ENCODE results near the gene NRIP1. TPM values are rescaled to one million over a fixed set of nuclear protein-coding genes. Genes with fewer than 3 reads are reported as not detected.

The NRIP1 gene
- total and polyA plus RNA-seq, 2 of the 8 experiments (the other 6 are each of a cell fraction or from before 2014, with no cell fraction given), result 1.5 to 9.3 TPM

GRCh38 chr21:14918527-14918926, 146.3 kb downstream of the NRIP1 start:
- Histone ChIP-seq H2BK20ac (ENCODE audit: low read length) (no peak overlapping the region), H3K4ac (replicated peaks; ENCODE audit: insufficient read length, low read depth, low read length) (no peak overlapping the region), H3K4me1 (replicated peaks in 1 of 4; ENCODE audit: control insufficient read depth in 3 of 4, insufficient read depth in 4 of 4, low read length in 3 of 4) (peaks cover 2 to 18% (median 9%) of the 10 kb centered on the region in 4 experiments; a peak in 5 of 7 replicates), H3K9me3 (ENCODE audit: insufficient read depth in 2 of 2, low read depth in 1 of 2, low read length in 1 of 2) (no peaks in the 10 kb centered on the region), H4K8ac (ENCODE audit: extremely low read depth, insufficient read depth, low read length) (no peak overlapping the region), H2AFZ (ENCODE audit: low read length) (no peak overlapping the region), H4K5ac (ENCODE audit: insufficient read length, low read depth, low read length) (no peak overlapping the region), H2BK5ac (ENCODE audit: low read depth, low read length) (no peak overlapping the region), H3K56ac (replicated peaks; ENCODE audit: insufficient read length, low read depth, low read length) (no peak overlapping the region), H3K18ac (ENCODE audit: extremely low read depth, low read length) (no peak overlapping the region), H3K79me1 (ENCODE audit: low read depth, low read length) (no peaks in the 10 kb centered on the region), H3K23me2 (ENCODE audit: low read depth, low read length) (no peaks in the 10 kb centered on the region), H3K4me3 (ENCODE audit: extremely low read depth in 1 of 4, insufficient read depth in 2 of 4, low read depth in 3 of 4, low read length in 4 of 4) (no peak overlapping the region), H2AK5ac (ENCODE audit: low read depth, low read length) (no peak overlapping the region), H3K9ac (replicated peaks in 1 of 4; ENCODE audit: extremely low read depth in 1 of 4, low read depth in 3 of 4, low read length in 3 of 4) (no peak overlapping the region), H3K23ac (ENCODE audit: insufficient read length) (no peak overlapping the region), H3K36me3 (ENCODE audit: control insufficient read depth in 2 of 4, insufficient read depth in 4 of 4, low read length in 3 of 4) (no peaks in the 10 kb centered on the region), H2BK12ac (ENCODE audit: low read depth, low read length) (peak overlapping the region; percentile 51; the same call in 1 of the 2 replicates), H2BK120ac (replicated peaks; ENCODE audit: low read depth, low read length) (no peak overlapping the region), H2BK15ac (ENCODE audit: low read length) (no peak overlapping the region), H3K27me3 (replicated peaks in 1 of 4; ENCODE audit: control insufficient read depth in 3 of 4, extremely low read depth in 1 of 4, insufficient read depth in 3 of 4, low read length in 3 of 4) (no peaks in the 10 kb centered on the region), H4K20me1 (replicated peaks in 1 of 2; ENCODE audit: control insufficient read depth in 1 of 2, insufficient read depth in 2 of 2, low read length in 2 of 2) (no peaks in the 10 kb centered on the region), H3K27ac (ENCODE audit: low read depth, low read length) (no peak overlapping the region), H3K4me2 (ENCODE audit: insufficient read depth in 1 of 2, low read depth in 2 of 2, low read length in 2 of 2) (no peak overlapping the region), H3K79me2 (ENCODE audit: control insufficient read depth in 1 of 2, insufficient read depth in 2 of 2, low read length in 2 of 2) (no peaks in the 10 kb centered on the region), H4K91ac (replicated peaks; ENCODE audit: insufficient read length, low read length) (no peak overlapping the region), H3K14ac (ENCODE audit: insufficient read length) (no peak overlapping the region)
- DNase-seq (ENCODE audit: low read depth in 1 of 2, low spot score in 2 of 2) (no peak), FAIRE-seq (peak; percentile 62)
- 88% methylated on average over 5 of the region's 5 CpGs; no CpG with 5 or more reads in 1 of the 2 experiments for WGBS, 2 experiments (ENCODE audit: extremely low coverage in 1 of 2, insufficient coverage in 1 of 2, insufficient read length in 1 of 2, insufficient replicate concordance in 2 of 2, low coverage in 1 of 2, low lambda C conversion rate in 2 of 2, missing lambda C conversion rate in 1 of 2)
- CTCF ChIA-PET (ENCODE audit: partially characterized antibody), result interaction anchor here (0.6 kb wide), 1 partner anchor 8 kb away, joined by 3 read pairs; no protein-coding TSS in a partner anchor
- POLR2A ChIA-PET (ENCODE audit: partially characterized antibody), result no interaction called here
- no peak for TF ChIP-seq RAD21 (IDR thresholded peaks at IDR 0.05 in 1 of 2, conservative IDR thresholded peaks at IDR 0.05 in 1 of 2; ENCODE audit: low read depth in 2 of 2, low read length in 2 of 2)
- no peak for TF ChIP-seq TAF1 (IDR thresholded peaks at IDR 0.05; ENCODE audit: low read depth, low read length)
- no peak for TF ChIP-seq RXRA (IDR thresholded peaks at IDR 0.05; ENCODE audit: insufficient read depth, low read depth, low read length)
- TF ChIP-seq EP300 (IDR thresholded peaks at IDR 0.05; ENCODE audit: borderline replicate concordance in 1 of 2, low read depth in 2 of 2, low read length in 2 of 2), result no peak
- no peak for TF ChIP-seq CBX5 (IDR thresholded peaks at IDR 0.05; ENCODE audit: low read depth, low read length)
- TF ChIP-seq CBX8 (IDR thresholded peaks at IDR 0.05; ENCODE audit: borderline replicate concordance, low read depth, low read length), result no peak
- no peak for TF ChIP-seq SP4 (IDR thresholded peaks at IDR 0.05; ENCODE audit: low read length)
- no peak for TF ChIP-seq CEBPB (IDR thresholded peaks at IDR 0.05; ENCODE audit: low read depth, low read length)
- TF ChIP-seq SIX5 (IDR thresholded peaks at IDR 0.05; ENCODE audit: low read depth, low read length), result no peak
- TF ChIP-seq GTF2F1 (IDR thresholded peaks at IDR 0.05; ENCODE audit: borderline replicate concordance, low read depth, low read length), result no peak
- no peak for TF ChIP-seq SAP30 (IDR thresholded peaks at IDR 0.05; ENCODE audit: insufficient read depth, insufficient replicate concordance, low read length)
- TF ChIP-seq HDAC6 (IDR thresholded peaks at IDR 0.05; ENCODE audit: low read depth, low read length), result no peak
- TF ChIP-seq POLR2A (IDR thresholded peaks at IDR 0.05; ENCODE audit: control extremely low read depth in 1 of 2, low read depth in 2 of 2, low read length in 2 of 2), result no peak
- no peak for TF ChIP-seq POLR2AphosphoS5 (IDR thresholded peaks at IDR 0.05; ENCODE audit: low read depth, low read length)
